GM18499 (cell line): ENCODE measurements around the gene CDCA3.
A peak's percentile ranks its signal among the peaks of the same experiment; 100 is the strongest.
"Not testable (repeated sequence)": the region's sequence is repeated elsewhere in the genome, so short reads cannot be mapped to it uniquely, and the experiment has no call there.

Experiments used
- ATAC-seq: cut with Tn5 transposase; IDR thresholded peaks from one replicate; pipeline ENCODE4 v1.9.1; 2021; ENCODE audit warnings: moderate number of reproducible peaks; ENCODE audit not compliant: insufficient read depth, unreplicated experiment

Gene CDCA3

GRCh38 chr12:6873094-6874014, 22.3 kb upstream of the CDCA3 start, which contains the start of gene SPSB2:
TSS of gene SPSB2 (minus strand) at chr12:6873303. CDS start at chr12:6872901, 402 bp downstream.
- peak; percentile 40 for ATAC-seq

DNA sequence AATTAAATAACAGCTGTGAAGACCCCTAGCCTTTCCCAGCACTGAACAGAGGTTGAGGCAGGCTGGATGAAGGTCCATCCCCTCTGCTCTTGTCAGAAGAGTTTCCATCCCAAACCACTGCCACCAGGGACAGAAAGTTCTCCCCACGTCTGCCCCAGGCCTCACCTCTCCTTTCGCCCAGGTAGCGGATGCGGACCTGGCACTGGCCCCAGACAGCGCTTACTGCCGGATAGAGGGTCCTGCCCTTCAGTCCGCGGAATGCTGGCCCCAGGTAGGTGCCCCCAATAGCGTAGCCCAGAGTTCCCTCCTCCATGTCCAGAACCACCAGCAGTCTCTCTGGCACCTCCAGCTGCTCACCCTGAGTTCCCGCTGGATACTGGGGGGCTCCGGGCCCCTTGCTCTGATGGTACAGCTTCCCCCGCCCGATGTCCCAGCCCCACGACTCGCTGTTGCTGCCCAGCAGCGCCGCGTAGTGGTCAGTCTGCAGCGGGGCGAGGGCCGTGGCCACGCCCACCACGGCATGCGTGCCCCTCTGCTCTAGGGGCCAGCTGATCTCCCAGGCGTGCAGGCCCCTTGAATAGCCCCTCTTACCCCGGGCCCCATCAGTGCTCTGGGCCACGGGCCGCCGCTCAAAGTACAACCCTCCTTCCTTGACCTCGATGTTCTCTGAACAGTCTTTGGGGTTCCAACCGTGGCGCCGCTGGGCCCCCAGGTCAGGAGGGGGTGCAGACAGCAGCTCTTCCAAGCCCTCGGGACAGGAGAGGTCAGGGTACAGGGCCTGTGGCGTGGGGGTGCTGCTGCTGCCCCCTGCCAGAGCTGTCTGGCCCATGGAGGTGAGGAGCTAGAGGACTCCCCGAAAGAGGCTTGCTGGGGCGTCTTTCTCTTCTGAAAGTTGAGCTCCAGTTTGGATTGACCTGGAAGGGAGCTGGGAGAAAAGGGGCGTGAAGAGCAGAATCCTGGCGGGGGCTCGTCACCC, 21.3 kb upstream of the CDCA3 start:
- no peak for ATAC-seq

DNA sequence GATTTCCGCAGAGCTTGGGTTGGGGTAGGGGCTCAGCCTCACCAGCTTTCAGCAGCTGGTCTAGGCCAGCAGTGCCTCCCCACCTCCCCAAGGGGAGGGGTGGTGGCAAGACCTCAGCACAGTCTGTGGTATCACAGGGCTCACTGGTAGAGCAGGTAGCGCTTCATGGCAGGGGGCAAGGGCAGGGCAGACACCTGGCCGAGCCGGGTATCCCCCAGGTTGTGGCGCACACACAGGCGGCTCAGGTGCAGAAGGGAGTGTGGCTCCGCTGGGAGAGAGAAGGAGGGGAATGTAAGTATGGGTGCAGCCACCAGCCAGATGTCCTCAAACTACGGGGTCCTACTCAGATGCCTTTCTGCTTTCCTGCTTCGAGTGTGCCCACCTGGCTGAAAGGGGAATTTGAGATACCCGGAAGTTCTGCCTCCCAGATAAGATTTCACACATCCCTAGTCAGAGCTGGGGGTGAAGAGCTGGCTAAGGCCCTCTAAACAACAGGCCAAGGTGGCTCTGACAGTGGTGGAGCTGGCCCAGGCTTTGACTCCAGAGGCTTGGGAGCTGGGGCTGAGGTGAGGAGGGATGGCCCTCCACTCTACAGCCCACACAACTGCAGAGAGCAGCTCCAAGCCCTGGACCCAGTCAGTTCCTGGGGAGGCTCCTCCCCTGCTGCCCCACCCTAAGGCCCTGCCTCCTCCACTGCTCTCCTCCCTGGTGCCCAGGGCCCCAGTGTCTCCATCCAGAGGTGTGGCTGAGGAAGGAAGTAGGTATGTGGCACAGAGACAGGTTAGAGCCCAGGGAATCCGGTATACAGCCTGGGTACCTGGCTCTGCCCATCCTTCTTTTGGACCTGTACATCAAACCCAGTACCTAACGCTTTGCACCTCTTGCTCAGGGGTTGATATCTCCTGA, 20.2 kb upstream of the CDCA3 start:
- no peak for ATAC-seq

DNA sequence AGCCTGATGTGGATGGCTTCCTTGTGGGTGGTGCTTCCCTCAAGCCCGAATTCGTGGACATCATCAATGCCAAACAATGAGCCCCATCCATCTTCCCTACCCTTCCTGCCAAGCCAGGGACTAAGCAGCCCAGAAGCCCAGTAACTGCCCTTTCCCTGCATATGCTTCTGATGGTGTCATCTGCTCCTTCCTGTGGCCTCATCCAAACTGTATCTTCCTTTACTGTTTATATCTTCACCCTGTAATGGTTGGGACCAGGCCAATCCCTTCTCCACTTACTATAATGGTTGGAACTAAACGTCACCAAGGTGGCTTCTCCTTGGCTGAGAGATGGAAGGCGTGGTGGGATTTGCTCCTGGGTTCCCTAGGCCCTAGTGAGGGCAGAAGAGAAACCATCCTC, 19.2 kb upstream of the CDCA3 start:
- not testable (repeated sequence) for ATAC-seq

DNA sequence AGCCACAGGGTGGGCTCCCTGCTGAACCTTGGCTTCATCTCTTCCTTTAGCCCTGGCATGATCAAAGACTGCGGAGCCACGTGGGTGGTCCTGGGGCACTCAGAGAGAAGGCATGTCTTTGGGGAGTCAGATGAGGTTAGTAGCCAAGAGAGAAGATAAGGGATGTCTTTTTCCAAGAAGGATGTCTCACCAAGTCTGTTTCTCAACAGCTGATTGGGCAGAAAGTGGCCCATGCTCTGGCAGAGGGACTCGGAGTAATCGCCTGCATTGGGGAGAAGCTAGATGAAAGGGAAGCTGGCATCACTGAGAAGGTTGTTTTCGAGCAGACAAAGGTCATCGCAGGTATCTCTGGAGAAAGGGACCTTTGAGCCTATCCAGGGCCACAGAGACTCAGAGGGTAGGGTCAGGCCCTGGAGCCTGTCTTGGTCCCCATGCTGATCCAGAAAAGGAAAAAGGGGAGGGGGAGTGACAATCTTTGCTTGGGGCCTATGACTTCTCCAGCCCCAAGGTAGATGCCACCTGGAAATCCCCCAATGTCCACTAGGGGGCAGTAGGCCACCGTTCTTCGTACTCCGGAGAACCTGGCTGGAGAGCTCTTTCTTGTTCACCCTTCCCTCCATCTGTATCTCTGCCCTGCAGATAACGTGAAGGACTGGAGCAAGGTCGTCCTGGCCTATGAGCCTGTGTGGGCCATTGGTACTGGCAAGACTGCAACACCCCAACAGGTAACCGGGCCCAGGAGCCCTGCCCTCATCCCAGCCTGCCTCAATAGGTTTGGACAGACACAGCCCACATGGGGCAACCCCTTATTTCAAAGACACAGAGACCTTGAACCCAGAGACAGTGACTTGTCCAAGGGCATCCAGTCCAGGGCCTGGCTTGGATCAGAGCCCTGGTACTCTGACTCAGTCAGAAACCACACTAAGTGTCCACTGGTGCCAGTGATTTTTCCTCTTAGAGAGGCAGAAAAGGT, 18.2 kb upstream of the CDCA3 start:
- ATAC-seq = no peak

GRCh38 chr12:6868211-6869048, 17.3 kb upstream of the CDCA3 start:
- ATAC-seq = no peak

DNA sequence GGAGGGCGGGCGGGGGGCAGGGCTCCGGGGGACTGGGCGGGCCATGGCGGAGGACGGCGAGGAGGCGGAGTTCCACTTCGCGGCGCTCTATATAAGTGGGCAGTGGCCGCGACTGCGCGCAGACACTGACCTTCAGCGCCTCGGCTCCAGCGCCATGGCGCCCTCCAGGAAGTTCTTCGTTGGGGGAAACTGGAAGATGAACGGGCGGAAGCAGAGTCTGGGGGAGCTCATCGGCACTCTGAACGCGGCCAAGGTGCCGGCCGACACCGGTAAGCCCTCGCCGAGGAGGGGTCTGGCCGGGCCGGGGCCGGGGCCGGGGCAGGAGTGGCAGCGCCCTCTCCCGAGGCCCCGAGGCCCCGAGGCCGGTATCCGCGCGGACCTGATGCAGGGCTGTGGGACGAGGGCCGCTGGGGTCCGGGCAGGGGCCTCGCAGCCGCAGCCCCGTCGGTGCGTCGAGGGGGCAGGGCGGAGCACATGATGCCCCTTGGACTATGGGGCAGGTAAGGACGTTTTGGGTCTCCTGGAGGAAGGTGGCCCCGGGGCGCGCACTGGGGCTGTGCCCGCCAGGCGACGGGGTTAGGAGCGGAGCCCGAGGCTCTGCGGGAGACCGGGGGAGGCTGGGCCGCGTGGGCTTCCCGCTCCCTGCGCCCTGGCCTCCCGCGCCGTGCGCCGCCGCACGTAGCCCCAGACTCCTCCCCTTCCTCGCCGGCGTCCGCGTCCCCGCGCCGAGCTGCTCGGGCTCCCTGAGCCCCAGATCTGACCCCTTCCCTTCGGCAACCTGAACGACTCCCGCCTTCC, 16.5 kb upstream of the CDCA3 start, which contains the start of gene TPI1:
TSS of gene TPI1 (plus strand) at position 119 of the 798 bp plus-strand sequence. CDS start at position 155, 36 bp downstream.
- no peak for ATAC-seq

DNA sequence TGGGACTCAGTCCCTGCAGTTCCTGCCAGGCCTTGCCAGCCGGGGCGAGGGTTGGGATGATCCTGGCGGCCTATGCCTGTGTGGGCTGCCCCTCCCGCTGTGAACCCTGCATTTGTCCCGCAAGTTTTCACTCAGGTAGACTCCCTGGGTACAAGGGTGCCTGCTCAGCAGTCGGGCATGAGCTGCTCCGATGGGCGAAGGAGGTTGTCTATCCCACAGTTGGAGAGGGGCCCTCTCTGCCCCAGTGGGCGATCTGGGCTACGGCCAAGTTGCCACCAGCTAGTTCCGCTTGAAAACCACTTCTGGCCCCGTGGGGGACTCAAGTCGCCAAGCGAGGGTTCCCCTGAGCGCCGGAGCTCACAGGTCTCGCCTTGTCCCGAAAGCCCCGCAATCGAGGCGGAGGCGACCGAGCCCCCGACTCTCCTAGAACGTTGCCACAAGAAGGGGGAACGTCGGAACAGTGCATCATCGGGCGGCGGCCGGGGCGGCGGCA, 15.9 kb upstream of the CDCA3 start:
- ATAC-seq = no peak

GRCh38 chr12:6866163-6866919, 15.3 kb upstream of the CDCA3 start:
- ATAC-seq = no peak

GRCh38 chr12:6865307-6865706, 14.2 kb upstream of the CDCA3 start:
- not testable (repeated sequence) for ATAC-seq

DNA sequence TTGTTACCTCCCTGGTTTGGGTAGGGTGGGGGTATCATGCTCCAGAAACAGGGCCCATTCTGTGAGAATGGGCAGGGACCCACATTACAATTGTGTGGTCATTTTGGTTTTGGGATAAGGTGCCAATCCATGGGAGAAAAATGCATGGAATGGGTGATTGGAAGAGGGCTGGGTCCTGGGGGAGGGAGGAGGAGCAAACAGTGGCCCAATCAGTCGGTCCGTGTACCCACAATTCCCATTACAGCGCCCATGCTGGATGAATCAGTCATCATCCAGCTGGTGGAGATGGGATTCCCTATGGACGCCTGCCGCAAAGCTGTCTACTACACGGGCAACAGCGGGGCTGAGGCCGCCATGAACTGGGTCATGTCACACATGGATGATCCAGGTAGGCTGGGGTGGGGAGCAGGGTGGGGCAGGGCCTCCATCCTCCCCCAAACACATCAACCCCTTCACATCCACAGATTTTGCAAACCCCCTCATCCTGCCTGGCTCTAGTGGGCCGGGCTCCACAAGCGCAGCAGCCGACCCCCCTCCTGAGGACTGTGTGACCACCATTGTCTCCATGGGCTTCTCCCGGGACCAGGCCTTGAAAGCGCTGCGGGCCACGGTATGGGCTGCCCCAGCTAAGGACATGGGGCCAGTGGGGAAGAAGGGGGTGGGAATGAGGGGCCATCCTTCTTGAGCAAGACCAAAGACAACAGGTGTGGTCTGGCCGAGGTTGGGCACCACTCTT, 12.7 kb upstream of the CDCA3 start:
- no peak for ATAC-seq

GRCh38 chr12:6863033-6863432, 11.9 kb upstream of the CDCA3 start:
- no peak for ATAC-seq

- no peak for ATAC-seq
Measured at GRCh38 chr12:6861391-6861790, 10.3 kb upstream of the CDCA3 start.

DNA sequence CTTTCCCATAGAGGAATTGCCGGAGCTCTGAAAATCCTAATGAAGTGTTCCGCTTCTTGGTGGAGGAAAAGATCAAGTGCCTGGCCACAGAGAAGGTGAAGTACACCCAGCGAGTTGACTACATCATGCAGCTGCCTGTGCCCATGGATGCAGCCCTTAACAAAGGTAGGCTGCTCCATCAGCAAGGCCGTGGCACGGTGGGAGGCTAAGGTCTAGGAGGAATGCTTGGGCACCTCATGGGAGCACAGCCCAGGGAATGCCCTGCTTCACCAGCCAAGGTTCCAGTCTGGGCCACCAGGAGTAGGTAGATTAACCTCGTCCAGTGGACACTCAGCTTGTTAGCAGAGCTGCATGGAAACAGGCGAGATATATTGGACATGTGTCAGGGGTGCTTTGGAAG, 9.9 kb upstream of the CDCA3 start:
- no peak for ATAC-seq

- ATAC-seq = no peak
Measured at GRCh38 chr12:6860116-6860515, 9.0 kb upstream of the CDCA3 start.
